Measurements from ENCODE around the gene XRCC6.

DNA sequence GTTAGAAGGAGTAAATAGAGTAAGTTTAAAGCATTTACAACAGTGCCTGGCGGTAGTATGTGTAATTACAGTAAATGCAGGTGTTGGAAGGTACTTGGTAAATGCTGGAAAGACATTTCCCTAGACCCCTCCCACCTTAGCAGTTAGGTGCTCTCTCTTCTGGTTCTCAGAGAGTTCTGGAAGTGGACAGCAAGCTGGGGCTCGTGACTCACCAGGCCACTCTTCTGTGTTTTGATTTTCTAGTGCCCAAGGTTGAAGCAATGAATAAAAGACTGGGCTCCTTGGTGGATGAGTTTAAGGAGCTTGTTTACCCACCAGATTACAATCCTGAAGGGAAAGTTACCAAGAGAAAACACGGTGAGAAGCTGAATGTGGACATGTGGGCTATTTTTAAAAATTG, 40.0 kb downstream of the XRCC6 start:
- TF ChIP-seq POLR2A (IDR thresholded peaks at IDR 0.05; ENCODE audit: low read length) = no peak
- TF ChIP-seq GATA1 (IDR thresholded peaks at IDR 0.05; ENCODE audit: low read depth, low read length) = no peak
